Activated naive CD8-positive, alpha-beta T cell treated with anti-CD3 and anti-CD28 coated beads for 36 hours (primary cell): Measurements from ENCODE around the gene GTF3C1. TPM values are rescaled to one million over a fixed set of nuclear protein-coding genes. Genes with fewer than 3 reads are reported as not detected.

Experiments
- DNase-seq: peaks from one replicate; pipeline ENCODE4 v3.0.0; 2021
- H3K27ac Mint-ChIP-seq: one replicate; pipeline ENCODE4 v1.8.0; 2022; ENCODE audit warnings: mild to moderate bottlenecking, moderate library complexity, mixed read lengths
- H3K27me3 Mint-ChIP-seq: one replicate; pipeline ENCODE4 v1.8.0; 2022; ENCODE audit warnings: mild to moderate bottlenecking, mixed read lengths
- H3K36me3 Mint-ChIP-seq: one replicate; pipeline ENCODE4 v1.8.0; 2021; ENCODE audit warnings: mild to moderate bottlenecking, mixed read lengths
- H3K4me1 Mint-ChIP-seq: one replicate; pipeline ENCODE4 v1.8.0; 2021; ENCODE audit warnings: mixed read lengths
- H3K4me3 Mint-ChIP-seq: one replicate; pipeline ENCODE4 v1.8.0; 2022; ENCODE audit warnings: mild to moderate bottlenecking, moderate library complexity, mixed read lengths
- H3K9me3 Mint-ChIP-seq: one replicate; pipeline ENCODE4 v1.8.0; 2022; ENCODE audit warnings: mixed read lengths
- total RNA-seq, 2 experiments: library from RNA; stranded (reverse); gene quantifications; one replicate each; pipeline ENCODE4 v1.2.3, GENCODE V29; 2021

The GTF3C1 gene
- total RNA-seq, 2 experiments from 2014 or later, result 49.7 to 52.0 TPM

DNA sequence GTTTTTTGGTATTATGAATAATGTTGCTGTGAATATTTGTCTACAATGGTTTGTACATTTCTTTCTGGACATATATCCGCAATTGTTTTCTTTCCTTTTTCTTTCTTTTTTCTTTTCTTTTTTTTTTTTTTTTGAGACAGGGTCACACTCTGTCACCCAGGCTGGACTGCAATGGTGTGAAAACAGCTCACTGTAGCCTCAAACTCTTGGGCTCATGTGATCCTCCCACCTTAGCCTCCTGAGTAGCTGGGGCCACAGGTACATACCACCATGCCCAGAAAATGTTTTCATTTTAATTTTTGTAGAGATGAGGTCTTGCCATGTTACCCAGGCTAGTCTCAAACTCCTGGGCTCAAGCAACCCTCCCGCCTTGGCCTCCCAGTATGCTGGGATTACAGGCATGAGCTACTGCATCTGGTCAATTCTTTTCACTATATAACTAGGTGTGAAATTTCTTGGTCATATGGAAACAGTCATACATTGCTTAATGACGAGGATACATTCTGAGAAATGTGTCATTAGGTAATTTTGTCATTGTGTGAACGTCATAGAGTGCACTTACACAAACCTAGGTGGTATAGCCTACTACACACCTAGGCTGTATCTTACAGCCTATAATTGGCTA, 132.6 kb downstream of the GTF3C1 start:
- H3K9me3 Mint-ChIP-seq, result peaks cover 45% of the 10 kb centered on the region
- H3K36me3 Mint-ChIP-seq, result peaks cover 86% of the 10 kb centered on the region
- no peak overlapping the region for H3K4me3 Mint-ChIP-seq
- no peaks in the 10 kb centered on the region for H3K27me3 Mint-ChIP-seq
- no peak for DNase-seq
- H3K4me1 Mint-ChIP-seq, result peaks cover 55% of the 10 kb centered on the region
- peak overlapping the region; percentile 66 for H3K27ac Mint-ChIP-seq

- Mint-ChIP-seq H3K4me1 (peaks cover 60% of the 10 kb centered on the region), H3K36me3 (peaks cover 88% of the 10 kb centered on the region), H3K9me3 (peaks cover 43% of the 10 kb centered on the region), H3K27me3 (no peaks in the 10 kb centered on the region), H3K4me3 (peak overlapping the region; percentile 25), H3K27ac (peak overlapping the region; percentile 73)
- no peak for DNase-seq
Measured at GRCh38 chr16:27414788-27415431, 134.8 kb downstream of the GTF3C1 start.

DNA sequence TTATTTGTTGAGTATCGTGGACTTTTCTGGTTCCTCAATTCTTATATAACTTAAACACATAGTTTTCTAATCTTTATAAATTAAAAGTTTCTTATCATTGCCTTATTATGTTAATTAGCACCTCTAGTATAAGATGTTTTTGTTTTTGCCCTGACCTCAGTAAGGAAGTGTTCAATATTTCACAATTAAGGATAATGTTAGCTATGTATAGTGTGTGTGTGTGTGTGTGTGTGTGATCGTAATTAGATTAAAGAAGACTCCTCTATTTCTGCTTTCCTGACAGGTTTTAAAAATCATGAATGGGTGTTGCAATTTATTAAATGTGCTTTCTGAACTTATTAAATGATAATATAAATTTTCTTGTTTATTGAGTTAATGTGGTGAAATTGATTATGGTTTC, 135.8 kb downstream of the GTF3C1 start:
- Mint-ChIP-seq H3K36me3 (peaks cover 89% of the 10 kb centered on the region), H3K4me1 (peaks cover 63% of the 10 kb centered on the region), H3K9me3 (peaks cover 39% of the 10 kb centered on the region), H3K4me3 (peak overlapping the region; percentile 26), H3K27ac (peak overlapping the region; percentile 34), H3K27me3 (no peaks in the 10 kb centered on the region)
- DNase-seq, result no peak

GRCh38 chr16:27410761-27411160, 139.0 kb downstream of the GTF3C1 start:
- peak overlapping the region; percentile 69 for H3K4me3 Mint-ChIP-seq
- DNase-seq, result no peak

More at GRCh38 chr16:27410761-27411160, 139.0 kb downstream of the GTF3C1 start:
- H3K36me3 Mint-ChIP-seq, result peaks cover 93% of the 10 kb centered on the region
- peaks cover 77% of the 10 kb centered on the region for H3K4me1 Mint-ChIP-seq
- H3K27ac Mint-ChIP-seq, result peak overlapping the region; percentile 74
- peaks cover 32% of the 10 kb centered on the region for H3K9me3 Mint-ChIP-seq
- H3K27me3 Mint-ChIP-seq, result no peaks in the 10 kb centered on the region

Other genes with a start within 250 kb of the GTF3C1 start
- gene IL4R, start 235.9 kb downstream of the GTF3C1 start, total RNA-seq, result 100 to 1,000 TPM; 183 to 190 TPM
- 10 to 100 TPM; 99.3 to 99.5 TPM for gene IL21R, start 147.7 kb downstream of the GTF3C1 start, total RNA-seq
- gene KATNIP, start 231 bp upstream of the GTF3C1 start, total RNA-seq, result 10 to 100 TPM; 10.1 to 10.9 TPM